ENCODE results near the gene LENG8. TPM values are rescaled to one million over a fixed set of nuclear protein-coding genes. Genes with fewer than 3 reads are reported as not detected.
A peak's percentile ranks its signal among the peaks of the same experiment; 100 is the strongest.
"Not testable (repeated sequence)": the region's sequence is repeated elsewhere in the genome, so short reads cannot be mapped to it uniquely, and the experiment has no call there.

LENG8 gene
- total RNA-seq, 2 donors from 2014 or later, result 32.1 to 36.4 TPM

DNA sequence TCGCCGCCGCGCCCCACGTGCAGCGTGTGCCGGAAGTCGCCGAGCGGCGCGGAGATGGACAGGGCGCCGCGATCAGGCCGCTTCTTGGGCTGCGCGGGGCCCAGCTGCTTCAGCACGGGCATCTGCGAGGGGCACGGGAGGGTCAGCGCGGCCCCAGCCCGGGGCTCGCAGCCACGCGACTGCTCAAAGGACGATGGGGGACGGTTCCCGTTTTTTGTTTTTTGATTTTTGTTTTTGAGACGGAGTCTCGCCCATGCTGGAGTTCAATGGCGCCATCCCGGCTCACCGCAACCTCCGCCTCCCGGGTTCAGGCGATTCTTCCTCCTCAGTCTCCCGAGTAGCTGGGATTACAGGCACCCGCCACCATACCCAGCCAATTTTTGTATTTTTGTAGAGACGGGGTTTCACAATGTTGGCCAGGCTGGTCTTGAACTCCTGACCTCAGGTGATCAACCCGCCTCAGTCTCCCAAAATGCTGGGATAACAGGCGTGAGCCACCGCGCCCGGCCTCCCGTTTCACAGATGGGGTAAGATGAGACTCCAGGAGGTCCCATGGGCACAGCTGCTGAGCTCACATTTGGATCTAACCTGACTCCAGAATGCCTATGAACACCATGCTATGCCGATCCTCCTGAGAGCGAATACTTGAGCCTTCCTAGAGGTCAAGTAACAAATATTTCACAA lies 16.6 kb downstream of the LENG8 start:
- H3K27me3 ChIP-seq, result no peaks in the 10 kb centered on the region
- DNase-seq (ENCODE audit: low spot score), result no peak
- peak overlapping the region in 1 of 2 donors; percentile 72 for H3K4me3 ChIP-seq
- no peak overlapping the region for H3K27ac ChIP-seq
- H3K4me1 ChIP-seq, result peaks cover 0 to 45% of the 10 kb centered on the region in 2 donors
- TF ChIP-seq, protein P1, sequence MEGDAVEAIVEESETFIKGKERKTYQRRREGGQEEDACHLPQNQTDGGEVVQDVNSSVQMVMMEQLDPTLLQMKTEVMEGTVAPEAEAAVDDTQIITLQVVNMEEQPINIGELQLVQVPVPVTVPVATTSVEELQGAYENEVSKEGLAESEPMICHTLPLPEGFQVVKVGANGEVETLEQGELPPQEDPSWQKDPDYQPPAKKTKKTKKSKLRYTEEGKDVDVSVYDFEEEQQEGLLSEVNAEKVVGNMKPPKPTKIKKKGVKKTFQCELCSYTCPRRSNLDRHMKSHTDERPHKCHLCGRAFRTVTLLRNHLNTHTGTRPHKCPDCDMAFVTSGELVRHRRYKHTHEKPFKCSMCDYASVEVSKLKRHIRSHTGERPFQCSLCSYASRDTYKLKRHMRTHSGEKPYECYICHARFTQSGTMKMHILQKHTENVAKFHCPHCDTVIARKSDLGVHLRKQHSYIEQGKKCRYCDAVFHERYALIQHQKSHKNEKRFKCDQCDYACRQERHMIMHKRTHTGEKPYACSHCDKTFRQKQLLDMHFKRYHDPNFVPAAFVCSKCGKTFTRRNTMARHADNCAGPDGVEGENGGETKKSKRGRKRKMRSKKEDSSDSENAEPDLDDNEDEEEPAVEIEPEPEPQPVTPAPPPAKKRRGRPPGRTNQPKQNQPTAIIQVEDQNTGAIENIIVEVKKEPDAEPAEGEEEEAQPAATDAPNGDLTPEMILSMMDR (IDR thresholded peaks at IDR 0.05), result no peak
- H3K9me3 ChIP-seq, result no peaks in the 10 kb centered on the region
- H3K36me3 ChIP-seq, result peaks cover 14% of the 10 kb centered on the region

DNA sequence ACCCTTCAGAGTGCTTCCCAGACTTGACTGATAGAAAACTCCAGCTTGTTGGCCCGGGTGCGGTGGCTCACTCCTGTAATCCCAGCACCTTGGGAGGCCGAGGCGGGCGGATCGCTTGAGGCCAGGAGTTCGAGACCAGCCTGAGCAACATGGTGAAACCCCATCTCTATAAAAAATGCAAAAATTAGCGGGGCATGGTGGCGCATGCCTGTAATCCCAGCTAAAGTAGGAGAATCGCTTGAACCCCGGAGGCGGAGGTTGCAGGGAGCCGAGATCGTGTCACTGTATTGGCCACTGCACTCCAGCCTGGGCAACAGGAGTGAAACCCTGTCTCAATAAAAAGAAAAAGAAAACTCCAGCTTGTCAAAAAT lies 17.1 kb downstream of the LENG8 start:
- not testable (repeated sequence) for H3K36me3 ChIP-seq; DNase-seq (ENCODE audit: low spot score); H3K4me3 ChIP-seq; H3K27me3 ChIP-seq; H3K9me3 ChIP-seq; H3K27ac ChIP-seq
- H3K4me1 ChIP-seq, result peaks cover 0 to 45% of the 10 kb centered on the region in 2 donors

DNA sequence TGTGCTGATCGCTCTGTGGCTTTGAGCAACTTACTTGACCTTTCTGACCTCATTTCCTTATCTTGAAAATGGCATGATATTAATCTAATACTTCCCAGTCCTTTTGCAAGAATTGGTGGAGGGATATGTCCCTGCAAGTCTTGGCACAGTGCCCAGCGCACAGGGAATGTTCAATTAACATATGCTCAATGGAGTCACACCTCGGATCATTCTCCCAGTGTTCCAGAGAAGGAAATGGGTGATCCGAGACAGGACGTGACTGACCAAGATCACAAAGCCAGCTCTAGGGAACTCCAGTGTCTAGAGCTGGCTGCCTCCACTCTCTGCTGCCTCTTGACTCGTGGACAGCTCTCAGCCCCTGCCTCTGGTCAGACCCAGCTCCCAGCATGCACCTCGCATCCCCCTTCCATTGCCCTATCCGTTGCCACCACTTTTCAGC lies 20.5 kb downstream of the LENG8 start:
- Histone ChIP-seq H3K4me3 (no peak overlapping the region), H3K27me3 (no peaks in the 10 kb centered on the region), H3K36me3 (no peaks in the 10 kb centered on the region), H3K27ac (peak overlapping the region; percentile 76 to 85), H3K9me3 (no peaks in the 10 kb centered on the region), H3K4me1 (peaks cover 0 to 41% of the 10 kb centered on the region in 2 donors)
- TF ChIP-seq, protein P1 (IDR thresholded peaks at IDR 0.05), result no peak
- no peak for DNase-seq (ENCODE audit: low spot score)

DNA sequence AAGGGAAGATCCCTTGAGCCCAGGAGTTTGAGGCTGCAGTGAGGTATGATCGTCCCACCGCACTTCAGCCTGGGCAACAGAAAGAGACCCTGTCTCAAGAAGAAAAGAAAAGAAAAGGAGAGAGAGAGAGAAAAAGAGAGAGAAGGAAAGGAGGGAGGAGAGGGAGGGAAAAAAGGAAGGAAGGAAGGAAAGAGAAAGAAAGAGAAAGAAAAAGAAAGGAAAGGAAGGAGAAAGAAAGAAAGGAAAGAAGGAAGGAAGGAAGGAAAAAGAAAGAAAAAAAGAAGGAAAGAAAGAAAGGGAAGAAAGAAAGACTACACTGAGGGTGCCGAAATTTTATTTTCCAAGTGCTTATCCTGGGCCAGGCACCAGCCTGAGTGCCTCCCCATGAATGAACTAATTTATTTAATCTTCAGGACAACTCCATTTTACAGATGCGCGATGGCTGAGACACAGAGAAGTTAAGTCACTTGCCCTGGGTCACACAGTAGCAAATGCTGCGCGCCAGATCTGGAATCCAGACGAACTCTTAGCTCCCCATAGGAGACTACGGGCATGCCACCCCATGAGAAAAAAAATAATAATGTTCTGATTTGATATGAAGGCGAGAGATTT lies 21.4 kb downstream of the LENG8 start:
- H3K27ac ChIP-seq, result peak overlapping the region; percentile 76 to 85
- TF ChIP-seq, protein P1 (IDR thresholded peaks at IDR 0.05), result no peak
- H3K4me1 ChIP-seq, result peaks cover 0 to 36% of the 10 kb centered on the region in 2 donors
- no peak for DNase-seq (ENCODE audit: low spot score)
- peak overlapping the region in 1 of 2 donors; percentile 43 for H3K4me3 ChIP-seq
- H3K36me3 ChIP-seq, result no peaks in the 10 kb centered on the region
- no peaks in the 10 kb centered on the region for H3K9me3 ChIP-seq
- no peaks in the 10 kb centered on the region for H3K27me3 ChIP-seq

DNA sequence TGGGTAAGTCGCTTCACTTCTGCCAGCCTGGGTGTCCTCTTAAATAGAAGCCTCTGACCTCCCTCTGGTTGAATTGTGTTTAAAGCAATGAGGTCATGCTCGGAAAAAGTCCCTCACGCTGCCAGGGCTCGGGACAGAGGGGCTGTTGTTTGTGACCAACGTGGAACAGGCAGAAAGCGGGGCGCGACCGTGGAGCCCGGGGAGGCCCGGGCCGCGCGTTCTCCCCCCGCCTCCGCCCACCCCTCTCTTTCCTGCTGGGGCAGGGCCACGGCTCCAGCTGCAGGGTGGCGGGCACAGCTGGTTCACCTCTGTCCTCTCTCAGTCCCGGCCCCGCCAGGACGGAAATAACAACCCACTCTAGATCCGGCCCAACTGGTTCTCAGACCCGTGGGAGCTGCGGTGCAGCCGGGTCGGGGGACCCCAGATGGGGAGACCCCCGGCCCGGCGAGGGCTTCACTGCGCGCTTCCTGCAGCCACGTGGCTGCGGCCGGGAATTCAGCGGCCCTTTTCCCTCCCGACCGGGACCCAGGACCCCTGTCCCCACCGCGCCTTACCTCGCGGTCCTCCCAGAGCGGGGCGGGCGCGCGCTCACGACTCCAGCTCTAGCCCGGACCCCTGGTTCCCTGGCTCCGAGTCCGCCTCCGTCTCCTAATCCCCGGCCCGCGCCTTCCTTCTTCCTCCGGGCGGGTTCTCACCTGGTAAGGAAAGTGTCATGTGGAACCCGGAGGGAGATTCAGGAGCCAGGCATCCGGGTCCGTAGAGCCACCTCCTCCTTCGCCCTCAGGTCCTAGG lies 22.2 kb downstream of the LENG8 start:
- peaks cover 0 to 36% of the 10 kb centered on the region in 2 donors for H3K4me1 ChIP-seq
- no peaks in the 10 kb centered on the region for H3K27me3 ChIP-seq
- TF ChIP-seq, protein P1 (IDR thresholded peaks at IDR 0.05), result no peak
- peak overlapping the region; percentile 43 to 54 for H3K4me3 ChIP-seq
- no peak for DNase-seq (ENCODE audit: low spot score)
- H3K27ac ChIP-seq, result peak overlapping the region; percentile 76 to 85
- H3K36me3 ChIP-seq, result no peaks in the 10 kb centered on the region
- H3K9me3 ChIP-seq, result no peaks in the 10 kb centered on the region
